ENCODE measurements around the gene RHBDF1. TPM values are rescaled to one million over a fixed set of nuclear protein-coding genes. Genes with fewer than 3 reads are reported as not detected.

RHBDF1 gene
- total and polyA plus RNA-seq, 9 of the 15 experiments (the other 6 are each of a cell fraction or from before 2014, with no cell fraction given) = 1.0 to 8.2 (median 4.2) TPM

DNA sequence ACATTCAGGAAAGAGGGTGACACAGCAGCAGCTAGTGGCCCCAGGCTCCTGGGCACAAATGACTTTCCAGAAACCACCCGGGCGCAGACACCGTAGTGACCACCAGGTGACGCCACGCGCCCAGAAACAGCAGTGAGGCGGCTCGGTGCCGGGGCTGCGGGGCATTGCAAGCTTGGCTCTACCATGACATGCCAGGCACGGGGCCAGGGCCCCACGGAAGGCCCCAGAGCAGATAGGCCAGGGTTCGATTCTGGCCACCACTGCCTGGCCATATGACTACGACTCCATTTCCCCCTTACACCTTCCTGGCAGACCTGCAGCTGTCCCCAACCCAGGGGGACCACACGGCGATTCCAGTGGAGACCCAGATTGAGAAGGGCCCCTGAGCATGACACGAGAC lies 6.7 kb downstream of the RHBDF1 start (continued):
- TF ChIP-seq, protein P1, sequence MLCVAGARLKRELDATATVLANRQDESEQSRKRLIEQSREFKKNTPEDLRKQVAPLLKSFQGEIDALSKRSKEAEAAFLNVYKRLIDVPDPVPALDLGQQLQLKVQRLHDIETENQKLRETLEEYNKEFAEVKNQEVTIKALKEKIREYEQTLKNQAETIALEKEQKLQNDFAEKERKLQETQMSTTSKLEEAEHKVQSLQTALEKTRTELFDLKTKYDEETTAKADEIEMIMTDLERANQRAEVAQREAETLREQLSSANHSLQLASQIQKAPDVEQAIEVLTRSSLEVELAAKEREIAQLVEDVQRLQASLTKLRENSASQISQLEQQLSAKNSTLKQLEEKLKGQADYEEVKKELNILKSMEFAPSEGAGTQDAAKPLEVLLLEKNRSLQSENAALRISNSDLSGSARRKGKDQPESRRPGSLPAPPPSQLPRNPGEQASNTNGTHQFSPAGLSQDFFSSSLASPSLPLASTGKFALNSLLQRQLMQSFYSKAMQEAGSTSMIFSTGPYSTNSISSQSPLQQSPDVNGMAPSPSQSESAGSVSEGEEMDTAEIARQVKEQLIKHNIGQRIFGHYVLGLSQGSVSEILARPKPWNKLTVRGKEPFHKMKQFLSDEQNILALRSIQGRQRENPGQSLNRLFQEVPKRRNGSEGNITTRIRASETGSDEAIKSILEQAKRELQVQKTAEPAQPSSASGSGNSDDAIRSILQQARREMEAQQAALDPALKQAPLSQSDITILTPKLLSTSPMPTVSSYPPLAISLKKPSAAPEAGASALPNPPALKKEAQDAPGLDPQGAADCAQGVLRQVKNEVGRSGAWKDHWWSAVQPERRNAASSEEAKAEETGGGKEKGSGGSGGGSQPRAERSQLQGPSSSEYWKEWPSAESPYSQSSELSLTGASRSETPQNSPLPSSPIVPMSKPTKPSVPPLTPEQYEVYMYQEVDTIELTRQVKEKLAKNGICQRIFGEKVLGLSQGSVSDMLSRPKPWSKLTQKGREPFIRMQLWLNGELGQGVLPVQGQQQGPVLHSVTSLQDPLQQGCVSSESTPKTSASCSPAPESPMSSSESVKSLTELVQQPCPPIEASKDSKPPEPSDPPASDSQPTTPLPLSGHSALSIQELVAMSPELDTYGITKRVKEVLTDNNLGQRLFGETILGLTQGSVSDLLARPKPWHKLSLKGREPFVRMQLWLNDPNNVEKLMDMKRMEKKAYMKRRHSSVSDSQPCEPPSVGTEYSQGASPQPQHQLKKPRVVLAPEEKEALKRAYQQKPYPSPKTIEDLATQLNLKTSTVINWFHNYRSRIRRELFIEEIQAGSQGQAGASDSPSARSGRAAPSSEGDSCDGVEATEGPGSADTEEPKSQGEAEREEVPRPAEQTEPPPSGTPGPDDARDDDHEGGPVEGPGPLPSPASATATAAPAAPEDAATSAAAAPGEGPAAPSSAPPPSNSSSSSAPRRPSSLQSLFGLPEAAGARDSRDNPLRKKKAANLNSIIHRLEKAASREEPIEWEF (CRISPR knock-in tag; IDR thresholded peaks at IDR 0.05) = no peak
- TF ChIP-seq CREB1 (IDR thresholded peaks at IDR 0.05) (no peak), CREB1 (CRISPR knock-in tag; IDR thresholded peaks at IDR 0.05) (peak; percentile 46; the same call in 1 of the 2 replicates), ZNF586 (CRISPR knock-in tag; conservative IDR thresholded peaks at IDR 0.05) (no peak), PML (IDR thresholded peaks at IDR 0.05; ENCODE audit: low read length) (no peak), SMARCB1 (IDR thresholded peaks at IDR 0.05; ENCODE audit: insufficient read length, low read depth) (no peak), FIP1L1 (IDR thresholded peaks at IDR 0.05; ENCODE audit: low read depth, low read length, poor library complexity, severe bottlenecking) (no peak), BRCA1 (IDR thresholded peaks at IDR 0.05) (no peak), BRCA1 (CRISPR knock-in tag; IDR thresholded peaks at IDR 0.05) (no peak), NFE2 (IDR thresholded peaks at IDR 0.05; ENCODE audit: low read depth) (peak; percentile 40; the same call in 1 of the 2 replicates), BRF1 (IDR thresholded peaks at IDR 0.05; ENCODE audit: borderline replicate concordance, extremely low read depth, insufficient read length) (no peak), POLR3G (IDR thresholded peaks at IDR 0.05; ENCODE audit: extremely low read depth, insufficient read length, insufficient replicate concordance) (no peak), CREBBP (IDR thresholded peaks at IDR 0.05; ENCODE audit: low read depth, low read length) (no peak), NFYB (IDR thresholded peaks at IDR 0.05; ENCODE audit: extremely low read depth, insufficient read length) (no peak)
- TF ChIP-seq, protein P2, sequence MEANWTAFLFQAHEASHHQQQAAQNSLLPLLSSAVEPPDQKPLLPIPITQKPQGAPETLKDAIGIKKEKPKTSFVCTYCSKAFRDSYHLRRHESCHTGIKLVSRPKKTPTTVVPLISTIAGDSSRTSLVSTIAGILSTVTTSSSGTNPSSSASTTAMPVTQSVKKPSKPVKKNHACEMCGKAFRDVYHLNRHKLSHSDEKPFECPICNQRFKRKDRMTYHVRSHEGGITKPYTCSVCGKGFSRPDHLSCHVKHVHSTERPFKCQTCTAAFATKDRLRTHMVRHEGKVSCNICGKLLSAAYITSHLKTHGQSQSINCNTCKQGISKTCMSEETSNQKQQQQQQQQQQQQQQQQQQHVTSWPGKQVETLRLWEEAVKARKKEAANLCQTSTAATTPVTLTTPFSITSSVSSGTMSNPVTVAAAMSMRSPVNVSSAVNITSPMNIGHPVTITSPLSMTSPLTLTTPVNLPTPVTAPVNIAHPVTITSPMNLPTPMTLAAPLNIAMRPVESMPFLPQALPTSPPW (CRISPR knock-in tag; IDR thresholded peaks at IDR 0.05) = peak; percentile 12; the same call in 1 of the 2 replicates
- TF ChIP-seq, protein P3, sequence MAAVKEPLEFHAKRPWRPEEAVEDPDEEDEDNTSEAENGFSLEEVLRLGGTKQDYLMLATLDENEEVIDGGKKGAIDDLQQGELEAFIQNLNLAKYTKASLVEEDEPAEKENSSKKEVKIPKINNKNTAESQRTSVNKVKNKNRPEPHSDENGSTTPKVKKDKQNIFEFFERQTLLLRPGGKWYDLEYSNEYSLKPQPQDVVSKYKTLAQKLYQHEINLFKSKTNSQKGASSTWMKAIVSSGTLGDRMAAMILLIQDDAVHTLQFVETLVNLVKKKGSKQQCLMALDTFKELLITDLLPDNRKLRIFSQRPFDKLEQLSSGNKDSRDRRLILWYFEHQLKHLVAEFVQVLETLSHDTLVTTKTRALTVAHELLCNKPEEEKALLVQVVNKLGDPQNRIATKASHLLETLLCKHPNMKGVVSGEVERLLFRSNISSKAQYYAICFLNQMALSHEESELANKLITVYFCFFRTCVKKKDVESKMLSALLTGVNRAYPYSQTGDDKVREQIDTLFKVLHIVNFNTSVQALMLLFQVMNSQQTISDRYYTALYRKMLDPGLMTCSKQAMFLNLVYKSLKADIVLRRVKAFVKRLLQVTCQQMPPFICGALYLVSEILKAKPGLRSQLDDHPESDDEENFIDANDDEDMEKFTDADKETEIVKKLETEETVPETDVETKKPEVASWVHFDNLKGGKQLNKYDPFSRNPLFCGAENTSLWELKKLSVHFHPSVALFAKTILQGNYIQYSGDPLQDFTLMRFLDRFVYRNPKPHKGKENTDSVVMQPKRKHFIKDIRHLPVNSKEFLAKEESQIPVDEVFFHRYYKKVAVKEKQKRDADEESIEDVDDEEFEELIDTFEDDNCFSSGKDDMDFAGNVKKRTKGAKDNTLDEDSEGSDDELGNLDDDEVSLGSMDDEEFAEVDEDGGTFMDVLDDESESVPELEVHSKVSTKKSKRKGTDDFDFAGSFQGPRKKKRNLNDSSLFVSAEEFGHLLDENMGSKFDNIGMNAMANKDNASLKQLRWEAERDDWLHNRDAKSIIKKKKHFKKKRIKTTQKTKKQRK (IDR thresholded peaks at IDR 0.05; ENCODE audit: borderline replicate concordance, low read depth, low read length) = no peak
- TF ChIP-seq, protein P4, sequence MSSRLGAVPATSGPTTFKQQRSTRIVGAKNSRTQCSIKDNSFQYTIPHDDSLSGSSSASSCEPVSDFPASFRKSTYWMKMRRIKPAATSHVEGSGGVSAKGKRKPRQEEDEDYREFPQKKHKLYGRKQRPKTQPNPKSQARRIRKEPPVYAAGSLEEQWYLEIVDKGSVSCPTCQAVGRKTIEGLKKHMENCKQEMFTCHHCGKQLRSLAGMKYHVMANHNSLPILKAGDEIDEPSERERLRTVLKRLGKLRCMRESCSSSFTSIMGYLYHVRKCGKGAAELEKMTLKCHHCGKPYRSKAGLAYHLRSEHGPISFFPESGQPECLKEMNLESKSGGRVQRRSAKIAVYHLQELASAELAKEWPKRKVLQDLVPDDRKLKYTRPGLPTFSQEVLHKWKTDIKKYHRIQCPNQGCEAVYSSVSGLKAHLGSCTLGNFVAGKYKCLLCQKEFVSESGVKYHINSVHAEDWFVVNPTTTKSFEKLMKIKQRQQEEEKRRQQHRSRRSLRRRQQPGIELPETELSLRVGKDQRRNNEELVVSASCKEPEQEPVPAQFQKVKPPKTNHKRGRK (tag; IDR thresholded peaks at IDR 0.05) = no peak
